CD14-positive monocyte (primary cell): ENCODE measurements around the gene LIPA. TPM values are rescaled to one million over a fixed set of nuclear protein-coding genes. Genes with fewer than 3 reads are reported as not detected.

Experiments used
- DNase-seq, 3 donors: peaks; one replicate each; pipeline ENCODE4 v3.0.0-alpha.2; 2011 to 2022
- H2AFZ ChIP-seq: 2 replicates; pipeline ENCODE4 v1.6.0; 2012; ENCODE audit warnings: mild to moderate bottlenecking, low read depth, low read length, inconsistent platforms; ENCODE audit not compliant: insufficient read depth, poor library complexity, severe bottlenecking
- H3K27ac ChIP-seq, 2 donors: 1 replicate in 1 of 2; 2 replicates in 1 of 2; pipeline ENCODE4 v1.5.1; 2012 to 2013; ENCODE audit warnings: low read length in 2 of 2, control low read depth in 1 of 2, inconsistent platforms in 1 of 2, low read depth in 1 of 2, mild to moderate bottlenecking in 1 of 2
- H3K27me3 ChIP-seq, 2 donors: one replicate each; pipeline versions ENCODE4 v1.6.0 to v1.6.1; 2011 to 2013; ENCODE audit warnings: low read length in 2 of 2; ENCODE audit not compliant: control insufficient read depth in 2 of 2, insufficient read depth in 2 of 2
- H3K36me3 ChIP-seq, 2 donors: replicated peaks in 1 of 2; 1 replicate in 1 of 2; 2 replicates in 1 of 2; pipeline versions ENCODE4 v1.5.1 to v1.6.1; 2012 to 2013; ENCODE audit warnings: low read length in 2 of 2, control low read depth in 1 of 2, inconsistent platforms in 1 of 2, mild to moderate bottlenecking in 1 of 2; ENCODE audit not compliant: insufficient read depth in 2 of 2, control insufficient read depth in 1 of 2
- H3K4me1 ChIP-seq, 2 donors: 1 replicate in 1 of 2; 2 replicates in 1 of 2; pipeline versions ENCODE4 v1.5.1 to v1.6.1; 2012 to 2013; ENCODE audit warnings: low read length in 2 of 2, control low read depth in 1 of 2, inconsistent platforms in 1 of 2, mild to moderate bottlenecking in 1 of 2, moderate library complexity in 1 of 2; ENCODE audit not compliant: insufficient read depth in 2 of 2, control insufficient read depth in 1 of 2
- H3K4me2 ChIP-seq: replicated peaks from 2 replicates; pipeline ENCODE3; 2012; ENCODE audit warnings: low read length, moderate library complexity, mild to moderate bottlenecking; ENCODE audit not compliant: poor library complexity, severe bottlenecking; ENCODE audit errors: extremely low read depth
- H3K4me3 ChIP-seq, 3 experiments: fragments of 200-600 bp in 1 of 3; sonication (generic) in 1 of 3; replicated peaks in 1 of 3; 1 replicate in 2 of 3; 2 replicates in 1 of 3; pipeline ENCODE4 v1.5.1; 2011 to 2013; ENCODE audit warnings: low read length in 3 of 3, mild to moderate bottlenecking in 3 of 3, control low read depth in 2 of 3, low read depth in 2 of 3, inconsistent platforms in 1 of 3, moderate library complexity in 1 of 3
- H3K79me2 ChIP-seq: 2 replicates; pipeline ENCODE4 v1.6.0; 2012; ENCODE audit warnings: mild to moderate bottlenecking, control low read depth, inconsistent platforms, low read length, moderate library complexity; ENCODE audit not compliant: insufficient read depth
- H3K9ac ChIP-seq: 2 replicates; pipeline ENCODE4 v1.6.0; 2017; ENCODE audit warnings: low read length, mild to moderate bottlenecking; ENCODE audit not compliant: insufficient read depth, poor library complexity, severe bottlenecking
- H3K9me3 ChIP-seq, 2 donors: replicated peaks in 1 of 2; 1 replicate in 1 of 2; 2 replicates in 1 of 2; pipeline versions ENCODE4 v1.5.1 to v1.6.1; 2012 to 2013; ENCODE audit warnings: low read length in 2 of 2, control low read depth in 1 of 2; ENCODE audit not compliant: control insufficient read depth in 1 of 2, insufficient read depth in 1 of 2
- H4K20me1 ChIP-seq: 2 replicates; pipeline ENCODE4 v1.6.0; 2012; ENCODE audit warnings: mild to moderate bottlenecking, low read length, control low read depth, moderate library complexity; ENCODE audit not compliant: insufficient read depth
- H3K27ac Mint-ChIP-seq, 7 donors: one replicate each; pipeline ENCODE4 v1.8.0; 2020; ENCODE audit warnings: mild to moderate bottlenecking in 7 of 7, mixed read lengths in 7 of 7, moderate library complexity in 6 of 7, inconsistent platforms in 2 of 7
- H3K27me3 Mint-ChIP-seq, 3 donors: one replicate each; pipeline ENCODE4 v1.8.0; 2021 to 2022; ENCODE audit warnings: low read depth in 3 of 3, mild to moderate bottlenecking in 3 of 3, mixed read lengths in 3 of 3, moderate library complexity in 3 of 3, inconsistent platforms in 1 of 3
- H3K36me3 Mint-ChIP-seq, 2 donors: one replicate each; pipeline ENCODE4 v1.8.0; 2020; ENCODE audit warnings: mixed read lengths in 2 of 2, inconsistent platforms in 1 of 2, mild to moderate bottlenecking in 1 of 2
- H3K4me1 Mint-ChIP-seq: one replicate; pipeline ENCODE4 v1.8.0; 2020; ENCODE audit warnings: mild to moderate bottlenecking, mixed read lengths
- H3K4me3 Mint-ChIP-seq, 2 donors: one replicate each; pipeline ENCODE4 v1.8.0; 2020; ENCODE audit warnings: mild to moderate bottlenecking in 2 of 2, mixed read lengths in 2 of 2, moderate library complexity in 1 of 2
- H3K9me3 Mint-ChIP-seq, 7 donors: one replicate each; pipeline ENCODE4 v1.8.0; 2020 to 2022; ENCODE audit warnings: mixed read lengths in 7 of 7, mild to moderate bottlenecking in 6 of 7, moderate library complexity in 6 of 7, inconsistent platforms in 2 of 7
- CTCF ChIP-seq: fragments of 200-600 bp; IDR thresholded peaks from one replicate; pipeline ENCODE4 v1.8.0; 2022; ENCODE audit warnings: antibody characterized with exemption, mild to moderate bottlenecking
- WGBS: methylation state at CpG from one replicate; pipeline ENCODE4 v1.1.5; 2013; ENCODE audit warnings: missing lambda C conversion rate; ENCODE audit not compliant: insufficient coverage; 5-methylcytosine and 5-hydroxymethylcytosine counted together
- intact Hi-C, 2 donors: fragments of 100-400 bp; cut with micrococcal nuclease; formaldehyde crosslinking; loops; one replicate each; pipeline versions ENCODE4 v1.15.0 to v1.15.1; 2023
- polyA plus RNA-seq, 3 donors: library from polyadenylated mRNA; depleted of rRNA in 1 of 3; unstranded in 2 of 3; stranded (reverse) in 1 of 3; fragments of 300-500 nt in 2 of 3; fragments of >200 nt in 1 of 3; fragmentation: Illumina TruSeq in 2 of 3; gene quantifications; 1 replicate in 2 of 3; 2 replicates in 1 of 3; pipeline ENCODE4 v1.2.3, GENCODE V29; 2012 to 2021

LIPA gene
- polyA plus RNA-seq, 3 donors, result 37.4 to 353 (median 289) TPM

GRCh38 chr10:89228146-89228545 lies 23.4 kb downstream of the LIPA start:
- 100% methylated on average over 2 of the region's 3 CpGs for WGBS
- Histone ChIP-seq H3K36me3 (peaks cover 53 to 63% of the 10 kb centered on the region in 2 donors), H3K9ac (no peak overlapping the region), H2AFZ (no peak overlapping the region), H4K20me1 (no peaks in the 10 kb centered on the region), H3K4me2 (no peak overlapping the region), H3K27ac (no peak overlapping the region), H3K4me1 (peaks cover 0 to 4% of the 10 kb centered on the region in 2 donors), H3K4me3 (no peak overlapping the region), H3K27me3 (no peaks in the 10 kb centered on the region), H3K79me2 (no peaks in the 10 kb centered on the region), H3K9me3 (no peaks in the 10 kb centered on the region)
- H3K36me3 Mint-ChIP-seq, result peaks cover 62 to 85% of the 10 kb centered on the region in 2 donors
- H3K9me3 Mint-ChIP-seq, result peaks cover 0 to 8% (median 0%) of the 10 kb centered on the region in 7 donors
- H3K4me3 Mint-ChIP-seq, result no peak overlapping the region
- no peaks in the 10 kb centered on the region for H3K27me3 Mint-ChIP-seq
- no peak overlapping the region for H3K27ac Mint-ChIP-seq
- no peak for TF ChIP-seq CTCF
- DNase-seq, result no peak
- peaks cover 18% of the 10 kb centered on the region for H3K4me1 Mint-ChIP-seq
- intact Hi-C loops, result no loop called here

GRCh38 chr10:89226891-89227290 lies 24.7 kb downstream of the LIPA start:
- Mint-ChIP-seq H3K27ac (no peak overlapping the region), H3K4me3 (no peak overlapping the region), H3K36me3 (peaks cover 63 to 86% of the 10 kb centered on the region in 2 donors), H3K9me3 (peaks cover 0 to 8% (median 0%) of the 10 kb centered on the region in 7 donors), H3K4me1 (peaks cover 13% of the 10 kb centered on the region), H3K27me3 (no peaks in the 10 kb centered on the region)
- H2AFZ ChIP-seq, result no peak overlapping the region
- no peaks in the 10 kb centered on the region for H3K79me2 ChIP-seq
- no CpG with 5 or more reads among the region's 1 CpG for WGBS
- peaks cover 0 to 4% of the 10 kb centered on the region in 2 donors for H3K4me1 ChIP-seq
- TF ChIP-seq CTCF, result no peak
- no peak overlapping the region for H3K4me2 ChIP-seq
- H3K27me3 ChIP-seq, result no peaks in the 10 kb centered on the region
- no peak for DNase-seq
- intact Hi-C loops, result no loop called here
- no peaks in the 10 kb centered on the region for H3K9me3 ChIP-seq
- no peak overlapping the region for H3K4me3 ChIP-seq
- H3K36me3 ChIP-seq, result peaks cover 57 to 73% of the 10 kb centered on the region in 2 donors
- H4K20me1 ChIP-seq, result no peaks in the 10 kb centered on the region
- H3K9ac ChIP-seq, result no peak overlapping the region
- H3K27ac ChIP-seq, result no peak overlapping the region
